NCI-H2107 treated with DMSO at 0.1 percent for 48 hours (cell line): Measurements from ENCODE around the gene TTLL11.
A peak's percentile ranks its signal among the peaks of the same experiment; 100 is the strongest.

Source experiments
- DNase-seq: peaks from one replicate; lab custom pipeline; 2025; ENCODE audit not compliant: unreplicated experiment; lab: John Stamatoyannopoulos, UW

Gene TTLL11

GRCh38 chr9:122092611-122093506 lies at the start of gene TTLL11:
Gene TTLL11, minus strand, starts transcription at chr9:122093308. Its CDS starts 160 bp downstream, at chr9:122093148.
- peak; percentile 51 for DNase-seq

GRCh38 chr9:122141671-122142070 lies 48.6 kb upstream of the TTLL11 start:
- no peak for DNase-seq

GRCh38 chr9:122140368-122141193 lies 47.5 kb upstream of the TTLL11 start:
- no peak for DNase-seq

GRCh38 chr9:122138560-122139268 lies 45.6 kb upstream of the TTLL11 start:
- DNase-seq = no peak

GRCh38 chr9:122135529-122135859 lies 42.4 kb upstream of the TTLL11 start:
- DNase-seq = no peak

- no peak for DNase-seq
Observed at GRCh38 chr9:122134822-122135528, 41.9 kb upstream of the TTLL11 start.

- no peak for DNase-seq
Observed at GRCh38 chr9:122133984-122134535, 41.0 kb upstream of the TTLL11 start.

- no peak for DNase-seq
Observed at GRCh38 chr9:122133263-122133983, 40.3 kb upstream of the TTLL11 start.

- DNase-seq = no peak
Observed at GRCh38 chr9:122132539-122132938, 39.4 kb upstream of the TTLL11 start.

GRCh38 chr9:122131401-122132001 lies 38.4 kb upstream of the TTLL11 start:
- DNase-seq = no peak

GRCh38 chr9:122130837-122131236 lies 37.7 kb upstream of the TTLL11 start:
- DNase-seq = no peak

- DNase-seq = no peak
Observed at GRCh38 chr9:122129969-122130368, 36.9 kb upstream of the TTLL11 start.

- no peak for DNase-seq
Observed at GRCh38 chr9:122128969-122129343, 35.8 kb upstream of the TTLL11 start.

GRCh38 chr9:122128007-122128968 lies 35.2 kb upstream of the TTLL11 start:
- no peak for DNase-seq

- no peak for DNase-seq
Observed at GRCh38 chr9:122127396-122127798, 34.3 kb upstream of the TTLL11 start.

- DNase-seq = no peak
Observed at GRCh38 chr9:122126331-122127261, 33.5 kb upstream of the TTLL11 start.
